GM21526 (cell line): Measurements from ENCODE around the gene FCRL6.

Source experiments
- ATAC-seq: cut with Tn5 transposase; IDR thresholded peaks from one replicate; pipeline ENCODE4 v1.9.1; 2021; ENCODE audit warnings: moderate library complexity; ENCODE audit not compliant: unreplicated experiment, low FRiP score

The FCRL6 gene

DNA sequence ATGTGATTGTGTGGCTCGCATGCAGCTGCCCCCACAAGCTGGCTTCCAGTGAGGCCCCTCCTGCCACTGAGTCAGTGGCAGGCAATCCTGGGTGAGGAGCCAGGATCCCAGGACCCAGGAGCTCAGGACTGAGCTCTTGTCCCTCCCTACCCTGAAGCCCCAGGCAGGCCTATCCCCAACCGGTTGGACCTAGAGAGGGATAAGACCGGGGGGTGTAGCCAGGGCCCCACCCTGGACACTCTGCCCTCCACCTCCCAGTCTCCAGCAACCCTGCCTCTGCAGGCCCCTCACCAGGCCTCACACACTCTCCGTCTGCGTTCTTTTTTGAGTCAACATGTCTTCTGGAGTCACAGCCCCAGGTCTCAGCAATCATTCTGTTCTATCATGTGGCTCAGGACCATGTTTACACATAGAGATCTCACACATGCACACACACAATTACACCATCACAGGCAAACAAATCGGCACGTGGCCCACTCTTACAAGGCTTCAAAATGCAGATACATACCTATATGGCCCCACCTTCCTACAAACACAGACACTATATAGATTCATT lies 57.7 kb downstream of the FCRL6 start:
- ATAC-seq = no peak

DNA sequence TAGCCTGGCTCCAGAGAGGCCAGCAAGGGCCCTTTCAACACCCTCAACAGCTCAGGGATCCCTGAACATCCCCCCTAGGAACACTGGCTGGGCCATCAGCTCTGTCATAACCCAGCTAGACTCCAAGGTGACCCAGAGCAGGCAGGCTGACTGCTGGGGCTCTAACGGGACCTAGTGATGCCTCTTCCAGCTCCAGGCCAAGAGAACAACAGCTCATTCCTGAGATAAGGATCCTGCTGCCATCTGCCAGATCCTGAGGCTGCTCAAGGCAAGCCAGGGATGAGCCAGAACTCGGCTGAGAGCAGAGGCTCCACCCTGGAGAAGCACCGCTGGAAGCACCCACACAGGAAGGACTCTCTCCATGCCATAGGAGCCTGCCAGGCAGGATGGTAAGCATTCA lies 58.3 kb downstream of the FCRL6 start:
- no peak for ATAC-seq

DNA sequence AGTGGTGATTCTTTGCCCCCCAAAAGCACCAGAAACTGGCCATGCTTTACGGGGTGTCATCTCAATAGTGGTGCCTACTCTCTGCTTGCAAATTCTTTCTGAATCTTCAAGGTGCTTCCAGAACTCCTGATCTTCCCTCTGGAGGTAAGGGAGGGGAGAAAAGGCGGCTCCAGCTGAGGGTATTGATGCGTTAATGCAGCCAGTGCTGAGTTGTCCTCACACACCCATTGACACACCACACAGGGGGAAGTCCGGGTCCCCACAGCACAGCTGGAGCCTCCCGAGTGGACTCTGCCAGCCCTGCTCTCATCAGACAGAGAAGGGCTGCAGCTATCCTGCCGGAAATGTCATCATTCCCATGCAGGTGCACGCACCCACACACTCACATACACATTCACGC lies 59.1 kb downstream of the FCRL6 start:
- ATAC-seq = no peak

DNA sequence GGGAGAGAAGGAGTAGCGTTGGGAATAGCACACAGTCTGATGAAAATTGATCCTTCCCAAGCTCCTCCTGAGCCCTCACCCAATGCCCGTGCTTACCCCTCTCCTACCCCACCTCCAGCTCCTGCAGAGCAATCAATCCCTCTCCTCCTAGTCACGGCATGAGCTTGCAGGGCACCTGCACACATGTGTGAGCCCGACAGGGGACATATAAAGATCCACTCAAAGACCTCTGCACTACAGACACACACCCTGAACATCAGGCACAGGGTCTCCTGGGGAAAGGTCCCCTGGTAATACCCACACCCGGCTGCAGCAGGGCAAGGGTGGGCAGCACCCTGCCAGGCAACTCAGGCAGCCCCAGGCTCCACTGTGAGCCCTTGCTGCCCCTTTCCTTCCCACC lies 59.9 kb downstream of the FCRL6 start:
- no peak for ATAC-seq

DNA sequence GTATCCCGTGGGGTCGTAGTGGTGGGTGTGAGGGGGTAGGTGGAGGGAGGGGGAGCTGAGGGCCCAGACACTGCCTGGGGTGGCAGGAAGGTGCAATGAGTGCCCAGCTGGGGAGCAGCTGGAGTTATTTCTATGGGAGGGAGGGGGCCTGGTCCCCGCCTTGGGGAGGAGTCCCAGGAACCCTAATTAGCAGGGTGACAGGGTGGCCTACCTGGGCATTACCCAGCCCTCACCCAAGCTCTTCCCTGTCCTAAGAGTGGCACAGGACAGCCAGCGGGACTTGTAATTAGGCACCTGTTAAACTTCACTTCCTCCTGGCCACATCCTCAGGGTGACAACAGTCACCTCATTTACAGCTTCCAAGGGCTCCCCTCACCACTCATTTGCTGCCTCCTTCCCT lies 60.4 kb downstream of the FCRL6 start, which contains the start of gene VSIG8:
TSS of gene VSIG8 (minus strand) at position 101 of the 400 bp plus-strand sequence. CDS start 136 bp downstream, outside the sequence.
- no peak for ATAC-seq

DNA sequence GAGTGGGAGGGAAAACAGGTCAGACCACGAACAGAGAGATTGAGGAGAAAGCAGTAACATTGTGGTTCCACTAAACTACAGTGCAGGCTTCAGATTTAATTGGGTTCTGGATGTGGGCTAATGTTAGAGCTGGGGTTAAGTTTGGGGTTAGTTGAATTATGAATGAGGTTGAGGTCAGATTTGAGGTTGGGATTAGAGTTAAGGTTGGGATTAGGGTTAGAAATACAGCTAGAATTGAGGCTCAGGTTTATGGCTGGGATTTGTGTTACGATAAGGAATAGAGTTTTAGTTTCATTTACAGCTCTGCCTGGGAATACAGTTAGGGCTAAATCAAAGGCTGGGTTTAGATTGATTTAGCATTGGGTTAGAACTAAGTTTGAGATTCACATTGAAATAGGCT lies 62.1 kb downstream of the FCRL6 start:
- ATAC-seq = no peak
